SK-N-SH (cell line): Measurements from ENCODE around the gene SEC31B. TPM values are rescaled to one million over a fixed set of nuclear protein-coding genes. Genes with fewer than 3 reads are reported as not detected.

Experiments used
- CTCF ChIA-PET: fragments of 300-600, 350-600 bp; formaldehyde crosslinking; extraction: SDS; loops from one replicate; lab custom pipeline; 2021; lab: Yijun Ruan, JAX
- POLR2A ChIA-PET: fragments of 350-600 bp; sonication (Branson Sonifier 250); formaldehyde crosslinking; extraction: SDS; loops from one replicate; lab custom pipeline; 2020; ENCODE audit warnings: antibody characterized with exemption, inconsistent platforms; lab: Yijun Ruan, JAX
- DNase-seq: peaks from one replicate; pipeline ENCODE4 v3.0.0; 2012
- H2AFZ ChIP-seq: fragments of 200-600 bp; sonication (generic); 2 replicates; pipeline ENCODE4 v1.8.1; 2016; ENCODE audit warnings: antibody characterized with exemption, mild to moderate bottlenecking, low read depth
- H3F3A ChIP-seq: fragments of 200-600 bp; sonication (generic); replicated peaks from 2 replicates; pipeline ENCODE3; 2016; ENCODE audit warnings: antibody characterized with exemption, mild to moderate bottlenecking; ENCODE audit not compliant: insufficient read depth
- H3K27ac ChIP-seq, 2 experiments: fragments of 200-500 bp in 1 of 2; fragments of 200-600 bp in 1 of 2; sonication (Bioruptor generic) in 1 of 2; sonication (generic), shearing (Covaris generic) in 1 of 2; 2 replicates each; pipeline versions ENCODE4 v1.5.1 to v1.6.1; 2014 to 2016; ENCODE audit warnings: low read depth in 2 of 2, inconsistent platforms in 1 of 2, low read length in 1 of 2, mild to moderate bottlenecking in 1 of 2, mixed read lengths in 1 of 2
- H3K27me3 ChIP-seq: fragments of 200-600 bp; sonication (generic), shearing (Covaris generic); 2 replicates; pipeline ENCODE4 v1.6.1; 2016; ENCODE audit warnings: mixed run types; ENCODE audit not compliant: insufficient read depth
- H3K36me3 ChIP-seq, 2 experiments: fragments of 200-500 bp in 1 of 2; fragments of 200-600 bp in 1 of 2; sonication (Bioruptor generic) in 1 of 2; sonication (generic) in 1 of 2; replicated peaks in 1 of 2; 2 replicates each; pipeline versions ENCODE3 to v1.5.1; 2014 to 2016; ENCODE audit warnings: low read length in 1 of 2, mild to moderate bottlenecking in 1 of 2; ENCODE audit not compliant: insufficient read depth in 2 of 2, control insufficient read depth in 1 of 2
- H3K4me1 ChIP-seq, 2 experiments: fragments of 200-500 bp in 1 of 2; fragments of 200-600 bp in 1 of 2; sonication (Bioruptor generic) in 1 of 2; sonication (generic), shearing (Covaris generic) in 1 of 2; 2 replicates each; pipeline versions ENCODE4 v1.5.1 to v1.6.1; 2014 to 2016; ENCODE audit warnings: low read depth in 1 of 2, low read length in 1 of 2, mixed run types in 1 of 2; ENCODE audit not compliant: insufficient read depth in 2 of 2, control insufficient read depth in 1 of 2
- H3K4me2 ChIP-seq: fragments of 200-600 bp; sonication (generic), shearing (Covaris generic); 2 replicates; pipeline ENCODE4 v1.6.1; 2017; ENCODE audit warnings: mixed run types
- H3K4me3 ChIP-seq, 2 experiments: fragments of 200-500 bp in 1 of 2; fragments of 200-600 bp in 1 of 2; sonication (Bioruptor generic) in 1 of 2; sonication (generic), shearing (Covaris generic) in 1 of 2; 2 replicates each; pipeline versions ENCODE4 v1.5.1 to v1.8.1; 2014 to 2016; ENCODE audit warnings: low read depth in 2 of 2, inconsistent platforms in 1 of 2, low read length in 1 of 2, mild to moderate bottlenecking in 1 of 2, mixed read lengths in 1 of 2, moderate library complexity in 1 of 2
- H3K79me2 ChIP-seq: fragments of 200-600 bp; sonication (generic); 2 replicates; pipeline ENCODE4 v1.8.1; 2017; ENCODE audit warnings: mild to moderate bottlenecking; ENCODE audit not compliant: insufficient read depth
- H3K9ac ChIP-seq: fragments of 200-600 bp; sonication (generic); 2 replicates; pipeline ENCODE4 v1.6.1; 2017; ENCODE audit warnings: mixed run types
- H3K9me2 ChIP-seq: fragments of 200-600 bp; sonication (generic); 2 replicates; pipeline ENCODE4 v1.6.1; 2017; ENCODE audit warnings: mixed run types
- H3K9me3 ChIP-seq: fragments of 200-600 bp; sonication (generic); 2 replicates; pipeline ENCODE4 v1.6.1; 2017; ENCODE audit warnings: mixed run types, mild to moderate bottlenecking, moderate library complexity
- H4K20me1 ChIP-seq: fragments of 200-600 bp; sonication (generic); 2 replicates; pipeline ENCODE4 v1.6.1; 2017; ENCODE audit warnings: mild to moderate bottlenecking, mixed run types; ENCODE audit not compliant: insufficient read depth
- EP300 ChIP-seq, 2 experiments: IDR thresholded peaks; 2 replicates each; pipeline versions ENCODE4 v1.4.0 to v1.6.1; 2012; ENCODE audit warnings: borderline replicate concordance in 1 of 2, low read depth in 1 of 2, low read length in 1 of 2
- FOSL2 ChIP-seq: IDR thresholded peaks from 2 replicates; pipeline ENCODE4 v1.4.0; 2012; ENCODE audit warnings: low read depth, mild to moderate bottlenecking, moderate library complexity, borderline replicate concordance
- FOXJ3 ChIP-seq: sonication (generic); formaldehyde crosslinking; IDR thresholded peaks from 2 replicates; pipeline ENCODE4 v1.5.1; 2020; ENCODE audit warnings: mild to moderate bottlenecking, missing genetic modification reagents
- RFX5 ChIP-seq: IDR thresholded peaks from 2 replicates; pipeline ENCODE4 v1.6.1; 2012; ENCODE audit warnings: mild to moderate bottlenecking, improper control_type of control experiment, low read length
- TAF1 ChIP-seq: IDR thresholded peaks from 2 replicates; pipeline ENCODE4 v1.6.1; 2012; ENCODE audit warnings: low read depth, mild to moderate bottlenecking, low read length, moderate library complexity, borderline replicate concordance
- TCF12 ChIP-seq: IDR thresholded peaks from 2 replicates; pipeline ENCODE4 v1.4.0; 2012
- WGBS: methylation state at CpG from one replicate; pipeline ENCODE4 v1.1.6; 2017; ENCODE audit warnings: low lambda C conversion rate; 5-methylcytosine and 5-hydroxymethylcytosine counted together
- polyA plus RNA-seq, 3 experiments: library from polyadenylated mRNA; depleted of rRNA; stranded (reverse); fragments of >200 nt; gene quantifications; 2 replicates each; pipeline ENCODE4 v1.2.3, GENCODE V29; 2012
- TF ChIP-seq, protein P1 (sequence below): fragments of 200-600 bp; sonication (generic); IDR thresholded peaks from 2 replicates; pipeline ENCODE4 v1.6.1; 2017; ENCODE audit warnings: antibody characterized with exemption, mild to moderate bottlenecking, moderate library complexity

Gene SEC31B
- polyA plus RNA-seq, 1 of the 3 experiments (the other 2 are of a cell fraction): 8.8 TPM

DNA sequence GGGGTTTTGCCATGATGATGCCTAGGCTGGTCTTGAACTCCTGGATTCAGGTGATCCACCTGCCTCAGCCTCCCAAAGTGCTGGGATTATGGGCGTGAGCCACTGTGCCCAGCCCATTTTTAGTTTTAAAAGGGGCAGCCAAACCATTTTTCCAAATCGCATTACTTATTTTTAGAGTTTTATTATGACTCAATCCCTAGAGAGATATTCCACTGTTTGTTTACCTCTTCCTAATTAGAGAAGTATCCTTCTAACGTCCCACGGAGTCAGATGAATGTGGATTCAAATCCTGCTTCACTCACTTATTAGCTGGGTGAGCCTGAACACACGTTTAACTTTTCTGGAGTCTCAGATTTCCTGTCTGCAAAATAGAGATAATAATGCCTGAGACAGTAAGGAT lies 41.7 kb downstream of the SEC31B start:
- H3K9me3 ChIP-seq: no peaks in the 10 kb centered on the region
- no peaks in the 10 kb centered on the region for H3F3A ChIP-seq
- DNase-seq: no peak
- peaks cover 0 to 12% of the 10 kb centered on the region in 2 experiments; a peak in 1 of 4 replicates for H3K4me1 ChIP-seq
- H3K36me3 ChIP-seq: no peaks in the 10 kb centered on the region
- H3K27ac ChIP-seq: no peak overlapping the region
- ChIA-PET CTCF (no interaction called here), POLR2A (no interaction called here)
- H2AFZ ChIP-seq: no peak overlapping the region
- no peak overlapping the region for H3K4me2 ChIP-seq
- no peak overlapping the region for H3K4me3 ChIP-seq
- no peaks in the 10 kb centered on the region for H3K9me2 ChIP-seq
- H3K79me2 ChIP-seq: no peaks in the 10 kb centered on the region
- no peak overlapping the region for H3K9ac ChIP-seq
- peaks cover 25% of the 10 kb centered on the region; the same call in 1 of the 2 replicates for H3K27me3 ChIP-seq
- TF ChIP-seq FOXJ3 (CRISPR knock-in tag) (no peak), RFX5 (no peak)
- TF ChIP-seq, protein P1, sequence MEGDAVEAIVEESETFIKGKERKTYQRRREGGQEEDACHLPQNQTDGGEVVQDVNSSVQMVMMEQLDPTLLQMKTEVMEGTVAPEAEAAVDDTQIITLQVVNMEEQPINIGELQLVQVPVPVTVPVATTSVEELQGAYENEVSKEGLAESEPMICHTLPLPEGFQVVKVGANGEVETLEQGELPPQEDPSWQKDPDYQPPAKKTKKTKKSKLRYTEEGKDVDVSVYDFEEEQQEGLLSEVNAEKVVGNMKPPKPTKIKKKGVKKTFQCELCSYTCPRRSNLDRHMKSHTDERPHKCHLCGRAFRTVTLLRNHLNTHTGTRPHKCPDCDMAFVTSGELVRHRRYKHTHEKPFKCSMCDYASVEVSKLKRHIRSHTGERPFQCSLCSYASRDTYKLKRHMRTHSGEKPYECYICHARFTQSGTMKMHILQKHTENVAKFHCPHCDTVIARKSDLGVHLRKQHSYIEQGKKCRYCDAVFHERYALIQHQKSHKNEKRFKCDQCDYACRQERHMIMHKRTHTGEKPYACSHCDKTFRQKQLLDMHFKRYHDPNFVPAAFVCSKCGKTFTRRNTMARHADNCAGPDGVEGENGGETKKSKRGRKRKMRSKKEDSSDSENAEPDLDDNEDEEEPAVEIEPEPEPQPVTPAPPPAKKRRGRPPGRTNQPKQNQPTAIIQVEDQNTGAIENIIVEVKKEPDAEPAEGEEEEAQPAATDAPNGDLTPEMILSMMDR: no peak
- TF ChIP-seq, all 33 proteins: peak for 0
- WGBS: 16% methylated on average over 5 of the region's 5 CpGs
- no peaks in the 10 kb centered on the region for H4K20me1 ChIP-seq

DNA sequence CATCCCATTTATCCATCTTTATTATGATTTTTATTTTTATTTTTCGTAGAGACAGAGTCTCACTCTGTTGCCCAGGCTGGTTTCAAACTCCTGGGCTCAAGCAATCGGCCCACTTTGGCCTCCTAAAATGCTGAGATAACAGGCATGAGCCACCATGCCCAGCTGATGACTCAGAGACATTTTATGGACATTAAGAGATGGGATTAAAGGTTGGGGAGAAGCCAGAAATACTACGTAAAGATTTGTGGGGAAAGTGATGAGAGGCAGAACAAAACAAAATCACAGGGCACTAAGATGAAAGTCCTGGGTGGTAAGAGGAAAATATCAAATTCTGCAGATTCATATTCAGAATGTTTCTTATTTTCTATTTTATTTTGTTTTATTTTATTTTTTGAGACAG lies 49.3 kb downstream of the SEC31B start:
- Histone ChIP-seq H3K79me2 (no peaks in the 10 kb centered on the region), H3K4me2 (0 out of 2 replicates have a peak overlapping the region, but pooled peaks have one; percentile 2), H4K20me1 (no peaks in the 10 kb centered on the region), H3F3A (peaks cover 4% of the 10 kb centered on the region), H2AFZ (no peak overlapping the region), H3K4me3 (no peak overlapping the region), H3K9me2 (no peaks in the 10 kb centered on the region), H3K9ac (no peak overlapping the region), H3K27me3 (no peaks in the 10 kb centered on the region), H3K4me1 (peaks cover 0 to 12% of the 10 kb centered on the region in 2 experiments; a peak in 1 of 4 replicates), H3K36me3 (no peaks in the 10 kb centered on the region), H3K9me3 (no peaks in the 10 kb centered on the region), H3K27ac (no peak overlapping the region)
- TF ChIP-seq FOSL2 (0 out of 2 replicates have a peak, but pooled peaks have one; percentile 19), TAF1 (no peak)
- DNase-seq: no peak
- ChIA-PET POLR2A (interaction anchor here (0.6 kb wide), 1 partner anchor 966 kb away, joined by 3 read pairs; no protein-coding TSS in a partner anchor), CTCF (interaction anchor here (0.9 to 3.3 kb wide), 4 partner anchors 11 to 48 kb away, joined by 3 to 31 read pairs (median 5); no protein-coding TSS in a partner anchor)
- WGBS: 42% methylated on average over 3 of the region's 3 CpGs

DNA sequence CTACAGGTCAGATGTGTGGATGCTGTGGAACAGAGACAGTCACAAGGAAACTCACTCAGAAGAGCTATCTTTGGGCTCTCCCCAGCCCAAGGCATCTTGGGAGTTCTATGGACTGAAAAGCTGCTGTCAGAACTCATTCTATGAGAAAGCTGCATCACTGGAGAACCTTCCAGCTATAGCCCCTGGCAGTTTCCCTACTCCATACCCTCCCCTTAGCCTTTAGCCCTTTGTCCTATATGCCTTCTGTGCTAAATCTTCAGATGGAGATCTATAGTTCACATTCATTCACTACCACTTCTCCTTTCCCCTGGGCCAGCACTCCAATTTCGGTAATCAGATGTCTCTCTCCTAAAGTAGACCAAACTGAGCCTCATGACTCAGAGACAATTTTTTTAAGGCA lies 49.9 kb downstream of the SEC31B start:
- WGBS: 82% methylated on average over 1 of the region's 1 CpG
- Histone ChIP-seq H3K79me2 (no peaks in the 10 kb centered on the region), H2AFZ (no peak overlapping the region)
- no peak for TF ChIP-seq TCF12
- no peak for TF ChIP-seq EP300 (IDR thresholded peaks at IDR 0.05; ENCODE audit: borderline replicate concordance in 1 of 2, low read depth in 1 of 2, low read length in 1 of 2)
- TF ChIP-seq, all 33 proteins: peak for 0
- H3K9ac ChIP-seq: no peak overlapping the region
- no peaks in the 10 kb centered on the region for H3K9me3 ChIP-seq
- peak overlapping the region in 1 of 2 experiments; percentile 46; a peak in 2 of 4 replicates for H3K27ac ChIP-seq
- H3K4me1 ChIP-seq: peaks cover 0 to 12% of the 10 kb centered on the region in 2 experiments; a peak in 1 of 4 replicates
- H3K9me2 ChIP-seq: no peaks in the 10 kb centered on the region
- H3K4me2 ChIP-seq: peak overlapping the region; percentile 52; the same call in 1 of the 2 replicates
- ChIA-PET CTCF (interaction anchor here (0.9 to 3.3 kb wide), 4 partner anchors 11 to 49 kb away, joined by 3 to 31 read pairs (median 10); partner anchors contain the start of gene SEC31B), POLR2A (interaction anchor here (0.6 kb wide), 1 partner anchor 965 kb away, joined by 3 read pairs; no protein-coding TSS in a partner anchor)
- H3K4me3 ChIP-seq: no peak overlapping the region
- H3K27me3 ChIP-seq: no peaks in the 10 kb centered on the region
- DNase-seq: no peak
- no peaks in the 10 kb centered on the region for H3K36me3 ChIP-seq
- no peaks in the 10 kb centered on the region for H4K20me1 ChIP-seq
- peaks cover 4% of the 10 kb centered on the region for H3F3A ChIP-seq
